HG02678 (cell line): ENCODE measurements around the gene AGBL1.

Experiments used
- ATAC-seq: cut with Tn5 transposase; IDR thresholded peaks from one replicate; pipeline ENCODE4 v1.9.1; 2021; ENCODE audit warnings: mild to moderate bottlenecking, moderate library complexity; ENCODE audit not compliant: unreplicated experiment

AGBL1 gene

DNA sequence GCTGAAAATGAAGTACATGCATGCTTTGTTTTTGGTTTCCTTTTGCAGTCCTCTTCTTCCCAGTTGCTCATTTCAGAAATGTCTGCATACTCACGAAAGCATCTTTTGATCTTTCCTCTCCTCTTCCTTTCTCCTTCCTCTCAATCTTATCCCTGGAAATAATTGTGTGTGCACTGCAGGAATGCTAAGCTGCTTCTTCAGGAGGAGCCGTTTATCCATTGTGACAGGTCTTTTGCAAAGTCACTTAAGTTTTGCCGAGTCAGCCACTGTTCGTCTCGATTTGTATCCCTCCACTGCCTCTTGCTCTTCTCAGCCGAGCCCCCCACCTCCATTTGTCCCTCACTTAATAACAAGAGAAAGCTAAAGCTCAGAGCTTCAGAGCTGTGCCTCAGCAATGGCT is 597.6 kb downstream of the AGBL1 start:
- no peak for ATAC-seq

GRCh38 chr15:86685263-86685662 is 605.6 kb downstream of the AGBL1 start:
- no peak for ATAC-seq

DNA sequence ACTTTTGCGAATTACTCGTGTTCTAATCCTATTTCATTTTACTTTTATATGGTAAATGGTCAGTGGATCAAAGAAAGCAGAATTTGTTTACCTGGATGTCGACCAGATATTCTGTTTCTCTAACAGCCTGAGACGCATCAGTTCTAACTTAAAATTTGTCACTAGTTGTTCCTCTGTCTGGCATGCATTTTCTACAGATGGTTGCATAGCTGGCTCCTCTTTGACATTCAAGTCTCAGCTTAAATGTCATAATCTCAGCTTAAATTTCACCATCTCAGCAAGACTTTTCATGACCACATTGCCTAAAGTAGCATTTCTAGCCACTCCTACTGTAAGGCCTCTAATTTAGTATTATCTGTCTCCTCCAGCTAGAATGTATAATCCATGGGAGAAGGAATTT is 609.3 kb downstream of the AGBL1 start:
- ATAC-seq: no peak

DNA sequence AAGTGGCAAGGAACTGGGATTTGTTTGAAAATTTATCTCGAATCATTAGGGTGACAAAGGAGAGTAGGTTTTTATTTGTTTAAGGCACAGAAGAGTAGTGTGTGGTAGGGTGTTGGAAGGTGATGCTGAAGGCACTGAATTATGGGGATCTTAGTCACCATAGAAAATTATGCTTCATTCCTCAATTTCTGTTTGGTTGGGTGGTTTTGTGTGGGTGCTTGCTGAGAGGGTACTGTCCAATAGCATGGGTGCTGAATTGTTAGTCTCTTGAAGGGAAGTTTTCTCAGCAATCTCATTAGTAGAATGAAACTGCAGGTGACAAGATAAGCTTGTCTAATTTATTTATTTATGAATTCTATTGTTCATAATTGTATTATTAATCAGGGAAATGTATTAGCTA is 610.9 kb downstream of the AGBL1 start:
- ATAC-seq: no peak

DNA sequence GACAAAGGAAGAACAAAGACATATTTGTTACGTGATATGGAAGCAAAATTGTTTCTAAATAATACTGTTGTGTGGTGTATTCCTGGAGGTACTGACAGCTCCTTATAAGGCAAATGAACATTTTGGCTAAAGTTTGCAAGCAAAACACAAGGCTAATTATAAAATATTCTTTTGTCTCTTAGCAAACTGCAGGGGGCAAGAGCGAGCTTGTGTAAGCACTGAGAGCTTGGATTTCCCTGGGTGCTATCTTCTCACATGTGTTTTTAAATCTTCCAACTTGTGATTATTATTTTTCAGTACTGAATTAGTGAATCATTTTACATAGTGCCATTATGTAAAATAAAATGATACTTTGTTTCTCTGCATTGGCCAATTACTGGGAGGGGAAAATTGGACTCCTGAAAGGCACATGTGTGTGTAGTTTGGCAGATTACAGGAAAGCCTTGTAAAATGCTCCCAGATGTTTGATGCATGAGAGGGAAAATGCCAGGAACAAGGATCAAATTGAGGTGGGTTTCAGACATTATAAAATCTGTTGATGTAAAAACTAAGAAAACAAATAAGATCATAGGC is 611.5 kb downstream of the AGBL1 start:
- no peak for ATAC-seq

DNA sequence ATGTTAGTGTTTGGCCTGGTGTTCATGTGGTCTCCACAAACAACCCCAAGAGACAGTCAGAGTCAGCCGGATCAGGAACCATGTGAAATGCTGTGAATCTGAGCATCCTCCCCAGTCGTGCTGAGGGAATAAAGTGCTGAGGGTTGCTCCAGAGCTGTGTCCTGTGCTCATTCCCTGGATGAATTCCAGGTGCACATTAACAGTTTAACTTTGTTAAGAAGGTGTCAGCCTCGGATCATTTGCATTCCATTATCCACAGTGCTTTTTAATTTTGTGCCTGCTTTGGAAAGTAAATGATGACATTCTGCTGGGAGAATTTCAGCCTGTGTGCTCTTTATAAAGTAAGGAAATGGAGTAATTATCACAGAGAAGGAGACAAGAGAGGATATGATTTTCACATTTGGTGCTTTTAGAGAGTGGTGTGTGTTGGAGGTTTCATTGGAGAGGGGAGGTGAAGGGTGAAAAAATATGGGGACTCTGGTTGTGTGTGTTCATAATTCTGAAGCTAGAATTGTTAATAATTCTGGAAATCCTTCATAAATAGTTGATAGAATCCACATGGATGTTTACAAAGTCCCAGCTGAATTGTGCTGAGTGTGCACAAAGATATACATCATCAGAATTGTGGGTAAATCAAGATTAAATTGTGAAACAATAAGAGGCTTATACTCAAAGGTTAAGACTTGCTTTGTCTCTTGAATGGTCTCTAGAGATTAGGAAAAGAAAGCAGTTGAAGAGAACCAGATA is 621.4 kb downstream of the AGBL1 start:
- ATAC-seq: no peak

DNA sequence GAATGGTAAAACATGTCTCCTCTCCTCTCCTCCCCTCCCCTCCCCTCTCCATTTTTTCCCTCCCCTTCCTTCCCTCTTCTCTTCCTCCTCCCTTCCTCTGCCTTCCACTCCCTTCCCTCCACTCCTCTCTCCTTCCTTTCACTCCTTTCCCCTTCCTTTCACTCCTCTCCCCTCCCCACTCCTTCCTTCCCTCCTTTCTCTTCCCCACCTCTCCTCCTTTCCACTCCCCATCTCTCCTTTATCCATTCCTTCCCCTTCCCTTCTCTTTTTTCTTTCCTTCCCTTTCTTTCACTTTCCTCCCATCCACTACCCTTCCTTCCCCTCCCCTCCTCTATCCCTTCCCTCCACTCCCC is 621.9 kb downstream of the AGBL1 start:
- no peak for ATAC-seq

DNA sequence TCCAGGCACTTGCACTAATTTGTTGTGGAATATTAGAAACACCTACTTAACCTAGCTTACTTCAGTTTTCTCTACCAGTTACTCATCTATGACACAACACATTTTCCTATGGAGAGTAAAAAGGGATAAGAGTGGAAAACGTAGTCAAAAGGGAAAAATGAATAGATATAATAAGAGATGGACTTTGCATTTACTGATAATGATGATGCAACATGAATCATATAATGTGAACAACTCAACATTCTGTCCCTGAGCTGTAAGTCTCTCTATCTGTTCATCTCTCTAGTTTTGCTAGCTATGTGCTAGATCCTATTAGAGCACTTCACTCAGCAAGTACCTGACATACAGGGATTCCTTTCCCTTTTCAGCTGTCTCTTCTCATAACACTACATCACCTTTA is 627.1 kb downstream of the AGBL1 start:
- ATAC-seq: no peak

DNA sequence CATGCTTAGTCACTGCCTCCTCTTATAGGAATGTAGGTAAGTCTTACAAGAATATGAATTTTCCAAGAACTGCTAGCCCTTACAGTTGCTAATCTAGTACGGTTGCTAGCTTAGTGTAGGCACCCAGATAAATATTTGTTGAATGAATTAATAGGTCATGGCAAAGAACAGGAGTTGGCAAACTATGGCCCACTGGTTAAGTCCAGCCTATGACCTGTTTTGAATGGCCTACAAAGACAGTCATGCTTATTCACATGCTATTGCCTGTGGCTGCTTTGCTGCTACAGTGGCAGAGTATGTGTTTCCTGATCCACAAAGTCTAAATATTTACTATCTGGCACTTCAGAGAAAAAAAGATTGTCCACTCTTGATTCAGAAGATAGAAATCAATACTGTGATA is 631.8 kb downstream of the AGBL1 start:
- no peak for ATAC-seq

DNA sequence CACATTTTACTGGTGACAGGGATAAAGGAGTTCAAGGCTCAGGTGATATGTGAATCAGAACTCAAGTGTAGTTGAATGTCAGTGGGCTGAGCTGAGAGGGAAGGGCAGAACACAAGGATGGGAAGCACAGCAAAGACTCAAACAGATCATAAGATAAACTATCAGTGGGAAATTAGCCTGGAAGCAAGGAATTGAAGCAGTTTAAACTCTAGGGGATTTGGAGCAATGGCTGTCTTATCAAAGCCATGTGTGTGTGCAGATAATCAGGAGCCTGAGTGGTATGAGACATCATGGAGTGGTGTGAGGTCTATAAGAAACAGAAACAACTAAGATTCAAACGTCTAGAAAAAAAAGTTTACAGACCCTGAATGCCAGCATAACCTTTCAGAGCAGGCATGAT is 634.6 kb downstream of the AGBL1 start:
- ATAC-seq: no peak

DNA sequence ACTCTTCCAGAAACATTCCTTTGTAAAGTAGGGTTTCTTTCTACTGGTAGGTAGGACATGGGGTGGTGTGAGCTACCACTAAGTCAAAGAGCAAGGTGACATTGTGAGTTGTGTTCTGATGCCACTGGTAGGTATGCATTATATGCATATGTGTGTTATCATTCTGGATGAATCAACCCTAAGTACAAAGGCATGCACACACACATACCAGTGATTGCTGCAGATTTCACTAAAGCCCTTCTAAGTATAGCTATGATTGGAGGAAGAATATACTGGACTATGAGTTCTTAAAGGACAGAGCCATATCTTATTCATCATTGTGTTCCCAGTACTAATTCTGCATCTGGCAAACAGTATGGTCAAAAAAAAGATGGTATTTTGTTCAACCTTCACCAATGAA is 646.0 kb downstream of the AGBL1 start:
- ATAC-seq: no peak

DNA sequence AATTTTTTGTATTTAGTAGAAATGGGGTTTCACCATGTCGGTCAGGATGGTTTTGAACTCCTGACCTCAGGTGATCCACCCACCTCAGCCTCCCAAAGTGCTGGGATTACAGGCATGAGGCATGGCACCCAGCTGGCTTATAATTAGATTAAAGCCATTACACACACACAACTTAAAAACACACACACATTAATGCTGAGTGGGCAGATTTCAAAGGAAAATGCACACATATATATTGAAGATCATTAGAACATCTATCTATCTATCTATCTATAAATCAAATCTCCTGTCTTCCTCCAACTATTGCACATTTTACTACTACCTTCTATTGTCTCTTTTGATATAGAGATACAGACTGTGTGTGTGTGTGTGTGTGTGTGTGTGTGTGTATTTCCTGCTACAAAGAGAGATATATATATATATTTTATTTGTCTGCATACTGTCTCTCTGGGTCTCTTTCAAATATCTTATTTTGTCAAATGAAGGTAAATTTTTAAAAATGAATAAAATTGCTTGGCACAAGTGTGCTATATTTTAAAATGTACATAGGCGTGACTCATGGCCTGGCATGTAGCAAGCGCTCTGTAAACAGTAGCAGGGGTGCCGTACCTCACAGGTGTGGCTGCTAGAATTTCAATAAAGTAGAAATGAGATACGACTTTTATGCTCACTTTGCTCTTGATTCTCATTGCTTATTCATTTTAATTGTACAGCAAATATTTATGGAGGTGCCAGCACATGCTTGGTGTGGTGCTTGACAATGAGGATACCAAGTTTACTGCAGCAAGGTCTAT is 655.8 kb downstream of the AGBL1 start:
- ATAC-seq: no peak

GRCh38 chr15:86741917-86742316 is 662.2 kb downstream of the AGBL1 start:
- no peak for ATAC-seq

DNA sequence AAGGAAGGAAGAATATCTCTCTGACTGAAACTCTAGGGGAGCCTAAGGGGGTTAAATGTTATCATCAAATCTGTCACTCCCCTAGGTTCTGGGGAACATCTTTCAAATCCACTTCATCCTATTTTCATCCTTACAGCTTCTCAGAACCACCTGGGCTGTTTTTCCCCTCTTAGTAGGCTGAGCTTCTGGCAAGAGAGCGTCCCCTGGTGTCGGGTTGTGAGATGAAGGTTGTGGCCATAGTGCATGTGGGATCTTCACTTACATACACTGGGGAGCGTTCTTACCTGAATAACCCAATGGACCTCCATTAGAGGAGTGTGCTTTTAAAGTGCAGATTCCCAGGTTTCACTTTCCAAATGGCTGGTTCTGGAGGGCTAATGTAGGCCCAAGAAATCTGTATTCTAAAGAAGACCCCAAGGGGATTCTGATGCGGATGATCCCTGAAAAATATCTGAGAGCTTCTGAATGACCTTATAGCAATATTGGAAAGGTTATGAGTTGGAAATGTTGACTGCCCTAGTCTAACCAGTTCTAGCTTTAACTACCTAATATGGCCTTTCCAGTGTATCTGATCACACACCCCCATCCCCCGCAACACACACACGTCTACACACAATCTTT is 663.7 kb downstream of the AGBL1 start:
- no peak for ATAC-seq

DNA sequence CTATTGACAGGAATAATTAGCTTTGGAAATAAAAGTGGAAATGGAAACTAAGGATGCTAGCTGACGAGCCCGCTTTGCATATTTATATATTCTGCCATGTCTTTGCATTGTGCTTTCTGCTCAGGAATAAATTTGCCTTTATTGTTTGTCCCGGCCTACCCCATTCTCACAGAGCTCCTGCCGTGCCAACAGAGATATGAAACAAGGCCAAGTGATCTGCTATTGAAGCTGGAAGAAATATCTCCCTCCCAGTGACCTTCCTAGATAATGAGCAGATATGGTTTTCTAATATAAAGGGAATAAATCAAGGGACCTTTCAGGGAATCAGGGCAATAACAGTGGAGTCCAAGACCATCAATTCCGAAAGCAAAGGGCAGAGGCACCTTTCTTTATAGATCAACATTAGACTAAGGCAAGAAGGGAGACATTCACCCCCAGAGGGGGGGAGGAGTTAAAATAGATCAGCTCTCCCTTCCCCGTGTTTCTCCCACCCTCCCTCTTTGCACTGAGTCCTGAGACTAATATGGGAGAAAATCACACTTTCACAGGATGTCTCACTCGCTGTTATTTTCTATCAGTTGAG is 664.6 kb downstream of the AGBL1 start:
- ATAC-seq: no peak

- no peak for ATAC-seq
Observed at GRCh38 chr15:86751116-86751515, 671.4 kb downstream of the AGBL1 start.

- ATAC-seq: no peak
Observed at GRCh38 chr15:86754846-86755245, 675.2 kb downstream of the AGBL1 start.

DNA sequence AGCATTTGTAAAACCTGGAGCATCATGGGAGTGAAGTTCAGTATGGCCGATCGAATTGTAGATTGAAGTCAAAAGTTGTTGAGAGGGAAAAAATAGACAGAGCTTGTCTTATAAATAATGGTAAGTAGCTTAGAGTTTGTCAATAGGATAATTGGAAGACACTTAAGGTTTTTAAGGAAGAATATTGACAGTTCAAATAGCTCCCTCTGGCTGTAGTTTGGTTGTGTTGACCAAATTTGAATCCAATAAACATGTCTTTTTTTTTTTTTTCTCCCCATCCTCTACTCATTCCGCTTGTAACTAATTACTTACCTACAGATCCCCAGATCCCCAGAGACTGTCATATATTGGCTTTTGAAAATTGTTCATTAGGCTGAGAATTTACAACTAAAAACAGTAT is 677.0 kb downstream of the AGBL1 start:
- no peak for ATAC-seq

DNA sequence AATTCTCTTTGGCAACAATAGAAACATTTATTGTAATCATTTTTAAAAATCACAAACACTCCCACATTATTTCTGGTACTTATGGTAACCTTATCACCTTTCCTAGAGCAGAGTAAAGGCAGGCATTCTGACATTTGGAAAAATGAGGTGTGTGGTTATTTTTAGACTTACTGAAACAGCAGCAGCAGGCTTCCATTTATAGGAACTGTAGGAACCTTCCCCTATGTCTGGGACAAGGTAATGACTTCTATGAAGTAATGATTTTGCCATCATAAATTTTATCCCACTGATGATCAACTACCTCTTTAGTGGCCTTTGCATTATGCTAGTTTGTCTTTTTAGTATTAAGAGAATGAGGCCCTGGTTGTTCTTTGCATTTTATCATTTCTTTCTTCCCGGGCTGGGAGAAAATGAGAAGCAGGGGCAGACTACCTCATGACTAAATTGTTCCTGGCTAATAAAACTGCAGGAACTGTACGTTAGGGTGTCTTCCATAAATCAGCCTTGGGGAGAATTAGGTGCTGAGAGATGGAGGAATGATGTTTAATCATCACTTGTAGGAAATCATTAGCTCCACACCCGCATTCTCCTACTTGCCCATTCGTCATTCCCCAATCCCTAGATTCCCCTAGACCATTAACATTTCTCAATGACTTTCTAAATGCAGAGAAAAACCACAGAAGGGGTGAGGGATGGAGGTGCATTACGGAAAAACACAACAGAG is 680.3 kb downstream of the AGBL1 start:
- no peak for ATAC-seq

- no peak for ATAC-seq
Observed at GRCh38 chr15:86762874-86763273, 683.2 kb downstream of the AGBL1 start.

GRCh38 chr15:86764021-86764420 is 684.4 kb downstream of the AGBL1 start:
- ATAC-seq: no peak
